HG03565 (cell line): ENCODE data around the gene BABAM2.
"Not testable (repeated sequence)": the region's sequence is repeated elsewhere in the genome, so short reads cannot be mapped to it uniquely, and the experiment has no call there.

Experiments used
- ATAC-seq: cut with Tn5 transposase; IDR thresholded peaks from one replicate; pipeline ENCODE4 v1.9.1; 2021; ENCODE audit warnings: mild to moderate bottlenecking, moderate library complexity; ENCODE audit not compliant: unreplicated experiment

BABAM2 gene

GRCh38 chr2:27940090-27940671 is 49.7 kb downstream of the BABAM2 start:
- no peak for ATAC-seq

DNA sequence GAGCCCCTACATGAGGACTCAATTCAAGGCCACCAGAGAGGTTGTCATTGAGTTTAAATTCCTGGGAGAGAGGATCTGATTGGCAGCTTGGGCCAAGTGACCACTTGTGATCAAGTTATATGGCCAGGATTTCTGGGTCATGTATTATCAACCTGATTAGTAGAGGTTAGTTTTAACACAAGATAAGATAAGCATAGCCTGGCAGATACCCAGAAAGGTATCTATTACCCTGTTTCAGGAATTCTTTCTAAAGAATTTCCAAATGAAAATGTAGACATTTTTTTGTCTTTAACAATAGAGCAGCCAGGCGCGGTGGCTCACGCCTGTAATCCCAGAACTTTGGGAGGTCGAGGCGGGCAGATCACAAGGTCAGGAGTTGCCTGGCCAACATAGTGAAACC is 50.5 kb downstream of the BABAM2 start:
- no peak for ATAC-seq

GRCh38 chr2:27942612-27943547 is 52.4 kb downstream of the BABAM2 start:
- no peak for ATAC-seq

DNA sequence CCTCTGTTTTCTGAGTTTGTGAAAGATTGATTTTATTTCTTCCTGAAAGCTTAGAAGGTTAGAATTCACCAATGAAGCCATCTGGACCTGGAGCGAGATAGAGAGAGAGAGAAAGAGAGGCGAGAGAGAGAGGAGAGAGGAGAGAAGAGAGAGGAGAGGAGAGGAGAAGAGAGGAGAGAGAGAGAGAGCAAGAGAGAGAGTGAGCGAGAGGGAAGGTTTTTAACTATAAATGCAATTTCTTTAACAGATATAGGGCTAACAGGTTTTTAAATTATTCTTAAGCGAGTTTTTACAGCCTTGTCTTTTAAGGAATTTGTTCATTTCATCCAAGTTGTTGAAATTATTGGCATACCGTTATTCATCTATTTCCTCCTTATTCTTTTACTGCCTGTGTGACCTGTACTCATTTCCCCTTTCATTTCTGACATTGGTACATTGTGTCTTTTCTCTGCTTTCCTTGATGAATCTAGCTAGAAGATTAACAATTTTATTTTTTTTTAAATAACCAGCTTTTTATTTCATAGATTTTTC is 56.1 kb downstream of the BABAM2 start:
- ATAC-seq: no peak

- no peak for ATAC-seq
Measured at GRCh38 chr2:27952070-27952469, 61.5 kb downstream of the BABAM2 start.

DNA sequence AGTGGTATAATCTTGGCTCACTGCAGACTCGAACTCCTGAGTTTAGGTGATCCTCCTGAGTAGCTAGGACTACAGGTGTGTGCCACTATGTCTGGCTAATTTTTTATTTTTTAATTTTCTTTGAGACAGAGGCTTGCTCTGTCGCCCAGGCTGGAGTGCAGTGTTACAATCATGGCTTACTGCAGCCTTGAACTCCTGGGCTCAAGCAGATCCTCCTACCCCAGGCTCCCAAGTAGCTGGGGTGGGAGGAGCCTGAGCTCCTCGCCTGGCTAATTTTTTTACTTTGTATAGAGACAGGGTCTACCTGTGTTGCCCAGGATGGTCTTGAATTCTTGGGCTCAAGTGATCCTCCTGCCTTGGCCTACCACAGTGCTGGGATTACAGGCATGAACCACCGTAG is 62.5 kb downstream of the BABAM2 start:
- ATAC-seq: no peak

GRCh38 chr2:27954221-27954673 is 63.7 kb downstream of the BABAM2 start:
- ATAC-seq: no peak

DNA sequence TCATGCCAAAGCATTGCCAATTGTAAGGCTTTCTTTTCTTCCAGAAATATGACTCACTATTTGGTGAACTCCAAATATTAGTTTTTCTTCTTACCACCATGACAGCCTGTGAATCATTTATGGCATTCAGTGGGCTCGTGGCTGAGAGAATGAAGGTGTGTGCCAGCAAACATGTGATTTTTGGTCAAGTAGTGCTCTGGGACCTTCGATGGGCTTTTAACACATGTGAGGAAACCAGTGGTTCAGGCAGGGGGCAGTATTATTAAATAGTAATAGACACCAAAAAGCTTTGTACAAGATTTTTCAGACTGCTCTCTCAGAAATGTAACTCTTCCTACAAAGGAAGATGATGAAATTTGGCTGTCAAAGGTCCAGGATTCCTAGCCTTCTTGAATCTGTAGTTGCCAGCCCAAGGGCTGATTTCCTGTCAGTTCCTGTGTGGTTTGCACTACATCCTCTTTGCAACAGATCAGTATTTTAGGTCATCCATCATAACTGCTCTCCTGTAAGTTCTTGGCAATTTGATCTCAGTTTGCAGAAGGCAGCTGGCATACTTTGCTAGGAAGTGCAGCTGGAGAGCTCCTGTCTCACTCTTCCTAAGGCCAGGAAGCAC is 64.3 kb downstream of the BABAM2 start:
- ATAC-seq: no peak

GRCh38 chr2:27955384-27956161 is 65.0 kb downstream of the BABAM2 start:
- no peak for ATAC-seq

- no peak for ATAC-seq
Measured at GRCh38 chr2:27956888-27957287, 66.4 kb downstream of the BABAM2 start.

DNA sequence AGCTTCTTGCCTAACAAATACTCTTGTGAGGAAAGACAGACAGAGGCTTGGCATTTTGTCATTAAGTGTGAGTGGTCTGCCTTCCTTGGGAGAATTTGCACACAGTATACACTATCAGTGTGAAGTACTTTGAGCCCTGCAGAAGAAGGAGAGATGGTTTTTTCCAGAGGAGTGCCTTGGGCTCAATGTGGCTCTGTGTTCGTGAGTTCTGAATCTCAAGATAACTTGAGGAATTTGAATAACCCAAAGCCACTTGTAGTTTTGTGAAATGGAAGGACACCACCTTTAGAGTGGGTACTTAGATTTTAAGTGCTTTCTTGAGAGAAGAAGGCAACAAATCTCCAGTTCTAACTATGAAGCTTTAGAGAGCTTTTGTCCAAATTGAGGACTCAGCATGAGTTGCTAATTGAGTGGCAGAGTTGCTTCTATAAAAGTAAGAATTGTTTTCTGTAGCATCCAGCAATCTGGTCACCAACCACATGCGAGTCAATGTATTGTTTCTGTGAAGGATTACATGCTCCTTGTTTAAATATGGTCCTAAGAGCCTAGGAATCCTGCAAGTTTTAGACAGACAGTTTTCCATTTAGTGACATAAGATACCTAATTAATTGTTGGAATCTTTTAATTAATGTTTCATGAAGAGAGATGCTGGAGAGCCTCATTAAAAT is 68.3 kb downstream of the BABAM2 start:
- no peak for ATAC-seq

DNA sequence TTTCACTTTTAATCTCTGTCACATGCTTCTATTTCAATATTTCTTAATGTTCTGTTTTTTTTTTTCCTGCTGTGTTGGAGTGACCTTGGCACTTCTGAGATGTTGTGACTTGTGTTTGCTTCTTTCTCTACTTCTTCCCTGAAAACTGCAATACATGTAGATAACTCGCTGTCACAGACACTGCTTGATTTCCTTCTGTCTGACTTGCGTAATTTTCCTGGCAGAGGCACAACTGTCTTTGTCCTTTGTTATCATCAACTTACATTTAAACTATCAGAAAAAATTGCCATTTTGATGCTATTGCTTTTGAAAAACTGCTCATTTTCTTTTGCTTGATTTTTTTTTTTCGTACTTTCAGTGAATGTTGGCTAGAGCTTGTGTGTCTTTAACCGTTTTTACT is 69.0 kb downstream of the BABAM2 start:
- no peak for ATAC-seq

DNA sequence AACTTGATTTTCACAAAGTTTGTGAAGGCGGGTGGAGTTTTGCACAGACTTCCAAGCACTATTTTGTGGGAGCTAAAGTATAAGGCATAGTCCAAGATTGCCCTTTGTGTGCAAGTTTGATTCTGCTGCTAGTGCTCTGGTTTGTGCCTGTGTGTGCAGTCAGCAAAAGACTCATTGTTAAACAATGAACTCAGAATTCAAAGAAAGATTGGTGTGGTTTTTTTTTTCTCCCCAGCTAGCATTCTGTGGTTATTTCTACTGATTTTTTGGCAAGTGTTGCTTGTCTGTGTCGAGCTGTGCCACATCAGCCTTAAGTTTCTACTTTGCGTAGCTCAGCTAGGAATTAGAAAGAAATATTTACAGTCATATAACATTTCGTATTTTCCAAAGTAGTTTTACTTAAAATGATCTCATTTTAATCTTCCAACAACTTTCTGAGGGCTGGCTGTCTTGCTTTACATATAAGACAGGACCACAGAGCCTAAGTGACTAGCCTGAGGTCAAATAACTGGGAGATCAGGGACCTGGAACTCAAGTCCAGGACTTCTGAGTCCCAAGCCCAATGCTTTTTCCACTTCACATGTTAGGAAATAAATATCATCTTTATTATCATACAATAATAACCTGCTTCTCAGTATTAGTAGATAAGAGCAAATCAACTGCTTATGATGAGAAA is 69.8 kb downstream of the BABAM2 start:
- no peak for ATAC-seq

- no peak for ATAC-seq
Measured at GRCh38 chr2:27962006-27962405, 71.5 kb downstream of the BABAM2 start.

- no peak for ATAC-seq
Measured at GRCh38 chr2:27963472-27963871, 72.9 kb downstream of the BABAM2 start.

- ATAC-seq: no peak
Measured at GRCh38 chr2:27964067-27964466, 73.5 kb downstream of the BABAM2 start.

GRCh38 chr2:27965841-27966240 is 75.3 kb downstream of the BABAM2 start:
- no peak for ATAC-seq

- no peak for ATAC-seq
Measured at GRCh38 chr2:27966466-27966865, 75.9 kb downstream of the BABAM2 start.

DNA sequence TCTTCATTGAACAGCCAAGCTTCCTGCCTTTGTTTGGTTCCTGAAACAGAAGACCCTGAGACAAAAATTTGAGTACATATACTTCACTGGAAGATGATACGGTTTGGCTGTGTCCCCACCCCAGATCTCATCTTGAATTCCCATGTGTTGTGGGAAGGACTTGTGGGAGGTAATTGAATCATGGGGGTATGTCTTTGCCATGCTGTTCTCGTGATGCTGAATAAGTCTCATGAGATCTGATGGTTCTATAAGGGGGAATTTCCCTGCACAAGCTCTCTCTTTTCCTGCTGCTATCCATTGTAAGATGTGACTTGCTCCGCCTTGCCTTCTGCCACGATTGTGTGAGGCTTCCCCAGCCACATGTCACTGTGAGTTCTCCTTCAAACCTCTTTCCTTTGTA is 76.5 kb downstream of the BABAM2 start:
- ATAC-seq: no peak

GRCh38 chr2:27968045-27968444 is 77.5 kb downstream of the BABAM2 start:
- not testable (repeated sequence) for ATAC-seq
